HEK293 (cell line): ENCODE results near the gene LDHD.

Experiments
- CTCF ChIA-PET: fragments of 350-600 bp; formaldehyde crosslinking; extraction: SDS; loops from one replicate; lab custom pipeline; 2021; ENCODE audit warnings: antibody characterized with exemption; lab: Yijun Ruan, JAX
- POLR2A ChIA-PET: fragments of 300-600 bp; formaldehyde crosslinking; extraction: SDS; loops from one replicate; lab custom pipeline; 2020; ENCODE audit warnings: antibody characterized with exemption, inconsistent platforms; lab: Yijun Ruan, JAX
- H3K27ac ChIP-seq: fragments of 200-500 bp; sonication (Bioruptor generic); 2 replicates; pipeline ENCODE4 v1.5.1; 2014; ENCODE audit warnings: low read depth, low read length, control low read depth, inconsistent platforms; ENCODE audit errors: extremely low read depth
- H3K36me3 ChIP-seq, 2 experiments: fragments of 200-500 bp in 1 of 2; sonication (Bioruptor generic) in 1 of 2; 1 replicate in 1 of 2; 2 replicates in 1 of 2; pipeline ENCODE4 v1.5.1; 2014 to 2017; ENCODE audit warnings: inconsistent platforms in 2 of 2, low read length in 2 of 2; ENCODE audit not compliant: control insufficient read depth in 2 of 2, insufficient read depth in 1 of 2
- H3K4me1 ChIP-seq: fragments of 200-500 bp; sonication (Bioruptor generic); 2 replicates; pipeline ENCODE4 v1.5.1; 2014; ENCODE audit warnings: mild to moderate bottlenecking, low read length, inconsistent platforms; ENCODE audit not compliant: control insufficient read depth, insufficient read depth
- H3K4me3 ChIP-seq: 2 replicates; pipeline ENCODE4 v1.5.1; 2011; ENCODE audit warnings: low read depth, mild to moderate bottlenecking, control low read depth, low read length, moderate library complexity
- H3K9me3 ChIP-seq: fragments of 200-500 bp; sonication (Bioruptor generic); 2 replicates; pipeline ENCODE4 v1.5.1; 2014; ENCODE audit warnings: low read depth, low read length, inconsistent platforms; ENCODE audit not compliant: control insufficient read depth, insufficient read depth
- FEZF1 ChIP-seq: fragments of 450-650 bp; formaldehyde crosslinking; IDR thresholded peaks from 2 replicates; pipeline ENCODE4 v1.5.1; 2016; ENCODE audit warnings: missing biosample characterization, missing genetic modification characterization
- GLI2 ChIP-seq: fragments of 450-650 bp; formaldehyde crosslinking; IDR thresholded peaks from 2 replicates; pipeline ENCODE4; 2017; ENCODE audit warnings: missing biosample characterization, missing genetic modification characterization, low read depth, borderline replicate concordance
- SP3 ChIP-seq: fragments of 450-650 bp; formaldehyde crosslinking; IDR thresholded peaks from 2 replicates; pipeline ENCODE4 v1.5.1; 2016; ENCODE audit warnings: missing biosample characterization, missing genetic modification characterization
- YY1 ChIP-seq: fragments of 450-650 bp; formaldehyde crosslinking; IDR thresholded peaks from 2 replicates; pipeline ENCODE4 v1.5.1; 2018; ENCODE audit warnings: missing biosample characterization, missing genetic modification characterization
- ZBTB21 ChIP-seq: fragments of 450-650 bp; formaldehyde crosslinking; IDR thresholded peaks from 2 replicates; pipeline ENCODE4 v1.5.1; 2017; ENCODE audit warnings: missing biosample characterization, missing genetic modification characterization
- ZBTB6 ChIP-seq: fragments of 450-650 bp; formaldehyde crosslinking; IDR thresholded peaks from 2 replicates; pipeline ENCODE4 v1.5.1; 2017; ENCODE audit warnings: missing biosample characterization, missing genetic modification characterization
- ZFP69B ChIP-seq: fragments of 450-650 bp; formaldehyde crosslinking; IDR thresholded peaks from 2 replicates; pipeline ENCODE4 v1.5.1; 2016; ENCODE audit warnings: missing biosample characterization, missing genetic modification characterization
- ZNF18 ChIP-seq: fragments of 450-650 bp; formaldehyde crosslinking; IDR thresholded peaks from 2 replicates; pipeline ENCODE4 v1.5.1; 2016; ENCODE audit warnings: missing biosample characterization, missing genetic modification characterization
- ZNF239 ChIP-seq: fragments of 450-650 bp; formaldehyde crosslinking; IDR thresholded peaks from 2 replicates; pipeline ENCODE4 v1.5.1; 2016; ENCODE audit warnings: missing biosample characterization, missing genetic modification characterization
- ZNF433 ChIP-seq: fragments of 450-650 bp; formaldehyde crosslinking; IDR thresholded peaks from 2 replicates; pipeline ENCODE4 v1.5.1; 2016; ENCODE audit warnings: missing biosample characterization, missing genetic modification characterization, low read depth
- ZNF449 ChIP-seq: fragments of 450-650 bp; formaldehyde crosslinking; IDR thresholded peaks from 2 replicates; pipeline ENCODE4 v1.5.1; 2017; ENCODE audit warnings: missing biosample characterization, mild to moderate bottlenecking, missing genetic modification characterization, moderate library complexity
- ZNF558 ChIP-seq: fragments of 450-650 bp; formaldehyde crosslinking; IDR thresholded peaks from 2 replicates; pipeline ENCODE4 v1.5.1; 2016; ENCODE audit warnings: missing biosample characterization, missing genetic modification characterization
- ZNF561 ChIP-seq: fragments of 450-650 bp; IDR thresholded peaks from 2 replicates; pipeline ENCODE4 v1.5.1; 2018; ENCODE audit warnings: missing biosample characterization, missing genetic modification characterization, borderline replicate concordance
- ZNF626 ChIP-seq: fragments of 450-650 bp; sonication (Bioruptor Pico); formaldehyde crosslinking; IDR thresholded peaks from 2 replicates; pipeline ENCODE4 v1.5.1; 2018; ENCODE audit warnings: missing biosample characterization, missing genetic modification characterization, inconsistent platforms

Gene LDHD

GRCh38 chr16:75111961-75112733, 4.4 kb downstream of the LDHD start:
- ChIA-PET POLR2A (interaction anchor here (1.7 to 1.9 kb wide), 2 partner anchors 114 to 127 kb away, joined by 8 to 10 read pairs; partner anchors contain the start of genes WDR59 and ZNRF1), CTCF (interaction anchor here (0.8 to 3.3 kb wide), 29 partner anchors 8 to 404 kb away, joined by 3 to 47 read pairs (median 4); partner anchors contain the start of genes WDR59 and ZNRF1)
- no peaks in the 10 kb centered on the region for H3K9me3 ChIP-seq
- no peaks in the 10 kb centered on the region; the same call in 1 of the 2 replicates for H3K4me1 ChIP-seq
- no peak overlapping the region for H3K27ac ChIP-seq
- no peak for TF ChIP-seq ZNF433
- TF ChIP-seq SP3 (tag by site-specific recombination): no peak
- no peak for TF ChIP-seq ZNF239 (tag by site-specific recombination)
- TF ChIP-seq FEZF1: no peak
- no peak for TF ChIP-seq ZFP69B (tag by site-specific recombination)
- no peak for TF ChIP-seq ZBTB6 (tag by site-specific recombination)
- TF ChIP-seq ZNF626 (tag by site-specific recombination): no peak
- TF ChIP-seq ZNF18 (tag by site-specific recombination): no peak
- TF ChIP-seq ZBTB21: no peak
- no peak for TF ChIP-seq ZNF449 (tag by site-specific recombination)
- no peak for TF ChIP-seq ZNF558 (tag by site-specific recombination)
- TF ChIP-seq GLI2 (tag by site-specific recombination): no peak
- H3K36me3 ChIP-seq: no peaks in the 10 kb centered on the region
- no peak overlapping the region for H3K4me3 ChIP-seq

- CTCF ChIA-PET: interaction anchor here (0.5 to 4.3 kb wide), 45 partner anchors 8 to 403 kb away, joined by 3 to 47 read pairs (median 4); partner anchors contain the start of genes WDR59 and ZNRF1
- no peak for TF ChIP-seq YY1
- 0 out of 2 replicates have a peak, but pooled peaks have one; percentile 9 for TF ChIP-seq ZNF561 (tag by site-specific recombination)
- Histone ChIP-seq H3K27ac (no peak overlapping the region), H3K9me3 (no peaks in the 10 kb centered on the region), H3K4me1 (no peaks in the 10 kb centered on the region; the same call in 1 of the 2 replicates), H3K36me3 (no peaks in the 10 kb centered on the region), H3K4me3 (no peak overlapping the region)
- POLR2A ChIA-PET: interaction anchor here (1.7 to 1.9 kb wide), 2 partner anchors 113 to 127 kb away, joined by 8 to 10 read pairs; partner anchors contain the start of genes WDR59 and ZNRF1
These were observed 5.1 kb downstream of the LDHD start for GRCh38 chr16:75111514-75111940.
